Neural cell (in vitro differentiated cells): ENCODE data around the gene C10orf62. TPM values are rescaled to one million over a fixed set of nuclear protein-coding genes. Genes with fewer than 3 reads are reported as not detected.

Experiments used
- H2AFZ ChIP-seq: fragments of 200-600, 300-800 bp; sonication (generic), shearing (Covaris generic); 2 replicates; pipeline ENCODE4 v1.6.0; 2014; ENCODE audit warnings: low read depth, mild to moderate bottlenecking, antibody characterized with exemption, low read length, moderate library complexity
- H3F3A ChIP-seq: fragments of 200-600 bp; shearing (Covaris generic); 2 replicates; pipeline ENCODE4 v1.6.1; 2016; ENCODE audit warnings: mild to moderate bottlenecking, moderate library complexity, mixed read lengths, antibody characterized with exemption, low read length; ENCODE audit not compliant: insufficient read depth, poor library complexity, severe bottlenecking
- H3K27ac ChIP-seq: fragments of 200-600, 300-800 bp; sonication (generic), shearing (Covaris generic); 2 replicates; pipeline ENCODE4 v1.5.1; 2014; ENCODE audit warnings: mild to moderate bottlenecking, low read length, moderate library complexity
- H3K27me3 ChIP-seq: fragments of 300-800, 200-600 bp; sonication (generic), shearing (Covaris generic); 2 replicates; pipeline ENCODE4 v1.6.0; 2014; ENCODE audit warnings: mild to moderate bottlenecking, low read depth, low read length, moderate library complexity; ENCODE audit not compliant: insufficient read depth
- H3K36me3 ChIP-seq: fragments of 300-800, 200-600 bp; sonication (generic), shearing (Covaris generic); 2 replicates; pipeline ENCODE4 v1.5.1; 2014; ENCODE audit warnings: mild to moderate bottlenecking, antibody characterized with exemption, low read length, moderate library complexity; ENCODE audit not compliant: insufficient read depth
- H3K4me2 ChIP-seq: fragments of 300-800, 200-600 bp; sonication (generic), shearing (Covaris generic); 2 replicates; pipeline ENCODE4 v1.6.0; 2014; ENCODE audit warnings: mild to moderate bottlenecking, low read length
- H3K4me3 ChIP-seq: fragments of 300-800, 200-600 bp; sonication (generic), shearing (Covaris generic); 2 replicates; pipeline ENCODE4 v1.5.1; 2014; ENCODE audit warnings: mild to moderate bottlenecking, low read length, moderate library complexity
- H3K79me2 ChIP-seq: fragments of 200-600 bp; shearing (Covaris generic); replicated peaks from 2 replicates; pipeline ENCODE4 v1.6.0; 2014; ENCODE audit warnings: mild to moderate bottlenecking, low read length, moderate library complexity; ENCODE audit not compliant: insufficient read depth
- H3K9ac ChIP-seq: fragments of 300-800, 200-600 bp; sonication (generic), shearing (Covaris generic); 2 replicates; pipeline ENCODE4 v1.6.1; 2016; ENCODE audit warnings: mild to moderate bottlenecking, low read length, mixed read lengths
- H3K9me2 ChIP-seq: fragments of 200-600 bp; shearing (Covaris generic); 2 replicates; pipeline ENCODE4 v1.6.1; 2016; ENCODE audit warnings: mild to moderate bottlenecking, low read length, mixed read lengths; ENCODE audit not compliant: insufficient read depth
- H3K9me3 ChIP-seq: fragments of 200-600, 300-800 bp; sonication (generic), shearing (Covaris generic); 2 replicates; pipeline ENCODE4 v1.6.1; 2016; ENCODE audit warnings: mild to moderate bottlenecking, mixed run types, low read length, moderate library complexity, mixed read lengths
- H4K20me1 ChIP-seq: fragments of 200-600 bp; shearing (Covaris generic); 2 replicates; pipeline ENCODE4 v1.6.1; 2016; ENCODE audit warnings: mild to moderate bottlenecking, mixed run types; ENCODE audit not compliant: insufficient read depth
- EP300 ChIP-seq: fragments of 450-650 bp; conservative IDR thresholded peaks from 2 replicates; pipeline ENCODE4 v1.6.1; 2014; ENCODE audit warnings: antibody characterized with exemption, mild to moderate bottlenecking, moderate library complexity; ENCODE audit not compliant: poor library complexity, severe bottlenecking
- EZH2 ChIP-seq: fragments of 200-600, 300-800 bp; shearing (Covaris generic), sonication (generic); IDR thresholded peaks from 2 replicates; pipeline ENCODE4 v1.6.1; 2014; ENCODE audit warnings: antibody characterized with exemption, low read length, borderline replicate concordance, mild to moderate bottlenecking; ENCODE audit not compliant: insufficient read depth, poor library complexity, severe bottlenecking
- MXI1 ChIP-seq: fragments of 450-650 bp; conservative IDR thresholded peaks from 2 replicates; pipeline ENCODE4 v1.6.1; 2014; ENCODE audit warnings: antibody characterized with exemption, mild to moderate bottlenecking; ENCODE audit not compliant: poor library complexity, severe bottlenecking
- POLR2AphosphoS5 ChIP-seq: IDR thresholded peaks from 2 replicates; pipeline ENCODE4 v1.6.1; 2012
- RAD21 ChIP-seq: fragments of 450-650 bp; conservative IDR thresholded peaks from 2 replicates; pipeline ENCODE4 v1.6.1; 2014; ENCODE audit warnings: antibody characterized with exemption, mild to moderate bottlenecking, moderate library complexity
- SMC3 ChIP-seq: fragments of 450-650 bp; conservative IDR thresholded peaks from 2 replicates; pipeline ENCODE4 v1.6.1; 2014; ENCODE audit warnings: antibody characterized with exemption, mild to moderate bottlenecking, moderate library complexity; ENCODE audit not compliant: poor library complexity
- TAF1 ChIP-seq: IDR thresholded peaks from 2 replicates; pipeline ENCODE4 v1.6.1; 2012; ENCODE audit warnings: low read depth
- polyA plus RNA-seq: library from polyadenylated mRNA; depleted of rRNA; stranded (reverse); fragments of >200 nt; gene quantifications from 2 replicates; pipeline ENCODE4 v1.2.3, GENCODE V29; 2014
- TF ChIP-seq, protein P1 (sequence below): IDR thresholded peaks from 2 replicates; pipeline ENCODE4 v1.6.1; 2012; ENCODE audit warnings: borderline replicate concordance
- TF ChIP-seq, protein P2 (sequence below): fragments of 450-650 bp; IDR thresholded peaks from 2 replicates; pipeline ENCODE4 v1.5.1; 2014; ENCODE audit warnings: antibody characterized with exemption, mild to moderate bottlenecking, moderate library complexity; ENCODE audit not compliant: poor library complexity, severe bottlenecking

Gene C10orf62
- polyA plus RNA-seq, 1 donor from 2014 or later = not detected

- Histone ChIP-seq H3K36me3 (no peaks in the 10 kb centered on the region), H4K20me1 (no peaks in the 10 kb centered on the region), H3K9me2 (no peaks in the 10 kb centered on the region), H3K9ac (no peak overlapping the region), H3F3A (no peaks in the 10 kb centered on the region), H2AFZ (no peak overlapping the region), H3K27ac (no peak overlapping the region), H3K79me2 (no peaks in the 10 kb centered on the region), H3K27me3 (no peaks in the 10 kb centered on the region), H3K4me3 (no peak overlapping the region), H3K9me3 (no peaks in the 10 kb centered on the region), H3K4me2 (no peak overlapping the region)
- no peak for TF ChIP-seq MXI1
- TF ChIP-seq RAD21 = no peak
- TF ChIP-seq, protein P1, sequence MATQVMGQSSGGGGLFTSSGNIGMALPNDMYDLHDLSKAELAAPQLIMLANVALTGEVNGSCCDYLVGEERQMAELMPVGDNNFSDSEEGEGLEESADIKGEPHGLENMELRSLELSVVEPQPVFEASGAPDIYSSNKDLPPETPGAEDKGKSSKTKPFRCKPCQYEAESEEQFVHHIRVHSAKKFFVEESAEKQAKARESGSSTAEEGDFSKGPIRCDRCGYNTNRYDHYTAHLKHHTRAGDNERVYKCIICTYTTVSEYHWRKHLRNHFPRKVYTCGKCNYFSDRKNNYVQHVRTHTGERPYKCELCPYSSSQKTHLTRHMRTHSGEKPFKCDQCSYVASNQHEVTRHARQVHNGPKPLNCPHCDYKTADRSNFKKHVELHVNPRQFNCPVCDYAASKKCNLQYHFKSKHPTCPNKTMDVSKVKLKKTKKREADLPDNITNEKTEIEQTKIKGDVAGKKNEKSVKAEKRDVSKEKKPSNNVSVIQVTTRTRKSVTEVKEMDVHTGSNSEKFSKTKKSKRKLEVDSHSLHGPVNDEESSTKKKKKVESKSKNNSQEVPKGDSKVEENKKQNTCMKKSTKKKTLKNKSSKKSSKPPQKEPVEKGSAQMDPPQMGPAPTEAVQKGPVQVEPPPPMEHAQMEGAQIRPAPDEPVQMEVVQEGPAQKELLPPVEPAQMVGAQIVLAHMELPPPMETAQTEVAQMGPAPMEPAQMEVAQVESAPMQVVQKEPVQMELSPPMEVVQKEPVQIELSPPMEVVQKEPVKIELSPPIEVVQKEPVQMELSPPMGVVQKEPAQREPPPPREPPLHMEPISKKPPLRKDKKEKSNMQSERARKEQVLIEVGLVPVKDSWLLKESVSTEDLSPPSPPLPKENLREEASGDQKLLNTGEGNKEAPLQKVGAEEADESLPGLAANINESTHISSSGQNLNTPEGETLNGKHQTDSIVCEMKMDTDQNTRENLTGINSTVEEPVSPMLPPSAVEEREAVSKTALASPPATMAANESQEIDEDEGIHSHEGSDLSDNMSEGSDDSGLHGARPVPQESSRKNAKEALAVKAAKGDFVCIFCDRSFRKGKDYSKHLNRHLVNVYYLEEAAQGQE = no peak
- no peak for TF ChIP-seq SMC3
- no peak for TF ChIP-seq EZH2
- TF ChIP-seq EP300 = no peak
- TF ChIP-seq POLR2AphosphoS5 = no peak
- TF ChIP-seq, protein P2, sequence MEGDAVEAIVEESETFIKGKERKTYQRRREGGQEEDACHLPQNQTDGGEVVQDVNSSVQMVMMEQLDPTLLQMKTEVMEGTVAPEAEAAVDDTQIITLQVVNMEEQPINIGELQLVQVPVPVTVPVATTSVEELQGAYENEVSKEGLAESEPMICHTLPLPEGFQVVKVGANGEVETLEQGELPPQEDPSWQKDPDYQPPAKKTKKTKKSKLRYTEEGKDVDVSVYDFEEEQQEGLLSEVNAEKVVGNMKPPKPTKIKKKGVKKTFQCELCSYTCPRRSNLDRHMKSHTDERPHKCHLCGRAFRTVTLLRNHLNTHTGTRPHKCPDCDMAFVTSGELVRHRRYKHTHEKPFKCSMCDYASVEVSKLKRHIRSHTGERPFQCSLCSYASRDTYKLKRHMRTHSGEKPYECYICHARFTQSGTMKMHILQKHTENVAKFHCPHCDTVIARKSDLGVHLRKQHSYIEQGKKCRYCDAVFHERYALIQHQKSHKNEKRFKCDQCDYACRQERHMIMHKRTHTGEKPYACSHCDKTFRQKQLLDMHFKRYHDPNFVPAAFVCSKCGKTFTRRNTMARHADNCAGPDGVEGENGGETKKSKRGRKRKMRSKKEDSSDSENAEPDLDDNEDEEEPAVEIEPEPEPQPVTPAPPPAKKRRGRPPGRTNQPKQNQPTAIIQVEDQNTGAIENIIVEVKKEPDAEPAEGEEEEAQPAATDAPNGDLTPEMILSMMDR = no peak
- no peak for TF ChIP-seq TAF1
Observed at GRCh38 chr10:97583476-97583875, 6.0 kb upstream of the C10orf62 start.

GRCh38 chr10:97584060-97584797 lies 5.3 kb upstream of the C10orf62 start, which contains the start of gene HOGA1:
Gene HOGA1, plus strand, starts transcription at chr10:97584389. Its CDS starts 315 bp downstream, at chr10:97584704.
- Histone ChIP-seq H3K9ac (no peak within 1 kb of the TSS), H3F3A (no peaks in the 10 kb centered on the region), H2AFZ (no peak within 1 kb of the TSS), H3K9me3 (no peaks in the 10 kb centered on the region), H3K27ac (no peak within 1 kb of the TSS), H3K79me2 (no peaks in the 10 kb centered on the region), H3K27me3 (no peaks in the 10 kb centered on the region), H3K9me2 (no peaks in the 10 kb centered on the region), H3K4me3 (no peak within 1 kb of the TSS), H3K4me2 (no peak within 1 kb of the TSS), H4K20me1 (no peaks in the 10 kb centered on the region), H3K36me3 (no peaks in the 10 kb centered on the region)
- TF ChIP-seq EZH2 = no peak
- no peak for TF ChIP-seq RAD21
- no peak for TF ChIP-seq SMC3
- no peak for TF ChIP-seq MXI1
- no peak for TF ChIP-seq EP300
- TF ChIP-seq TAF1 = no peak
- TF ChIP-seq POLR2AphosphoS5 = no peak
- TF ChIP-seq, protein P1 = no peak
